PC-3 (cell line): ENCODE measurements around the gene MEST.

Experiments
- CTCF ChIP-seq: fragments of 300-600 bp; sonication (generic); conservative IDR thresholded peaks from 2 replicates; pipeline ENCODE4 v1.5.1; 2017; ENCODE audit warnings: antibody characterized with exemption, low read depth, mild to moderate bottlenecking, low read length
- EZH2phosphoT487 ChIP-seq: fragments of 300-600 bp; sonication (generic); IDR thresholded peaks from 2 replicates; pipeline ENCODE4 v1.6.1; 2018; ENCODE audit warnings: mild to moderate bottlenecking, antibody characterized with exemption, low read length, borderline replicate concordance

GRCh38 chr7:130505753-130506152, 13.9 kb downstream of the MEST start:
- no peak for TF ChIP-seq CTCF
- no peak for TF ChIP-seq EZH2phosphoT487
